H7 (cell line): ENCODE data around the gene CNOT10. TPM values are rescaled to one million over a fixed set of nuclear protein-coding genes. Genes with fewer than 3 reads are reported as not detected.
"Not testable (repeated sequence)": the region's sequence is repeated elsewhere in the genome, so short reads cannot be mapped to it uniquely, and the experiment has no call there.

Experiments
- DNase-seq: peaks from one replicate; pipeline ENCODE4 v3.0.0; 2012
- H3K27me3 ChIP-seq: 2 replicates; pipeline ENCODE4 v1.6.0; 2011; ENCODE audit warnings: mild to moderate bottlenecking, low read length; ENCODE audit not compliant: control insufficient read depth, insufficient read depth
- H3K36me3 ChIP-seq: replicated peaks from 2 replicates; pipeline ENCODE4 v1.5.1; 2011; ENCODE audit warnings: low read length; ENCODE audit not compliant: control insufficient read depth, insufficient read depth
- H3K4me3 ChIP-seq: 2 replicates; pipeline ENCODE4 v1.5.1; 2011; ENCODE audit warnings: low read depth, mild to moderate bottlenecking, control low read depth, low read length, moderate library complexity; ENCODE audit not compliant: insufficient read depth
- total RNA-seq: library from RNA; depleted of rRNA; stranded (reverse); fragments of >200 nt; shearing (Covaris generic); gene quantifications from 2 replicates; pipeline ENCODE4 v1.2.3, GENCODE V29; 2014

Gene CNOT10
- total RNA-seq, 1 experiment from 2014 or later: 29.0 TPM

DNA sequence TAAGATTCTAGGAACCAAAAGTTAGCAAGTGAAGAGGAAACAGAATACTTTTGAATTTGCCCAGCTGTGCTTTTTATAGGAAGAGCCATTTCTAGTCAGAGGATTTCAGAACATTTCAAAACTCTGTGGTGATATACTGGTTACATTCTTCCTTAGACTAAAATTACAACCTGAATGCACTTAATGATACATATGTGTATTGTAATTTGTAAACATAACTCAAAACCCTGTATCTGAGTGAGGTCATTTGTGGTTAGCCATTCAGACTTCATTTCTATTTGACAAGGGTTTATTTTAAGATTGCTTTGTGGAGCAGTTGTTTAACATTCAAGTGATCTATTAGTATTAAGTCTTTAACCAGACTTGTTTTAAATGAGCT is 73.4 kb downstream of the CNOT10 start:
- no peak for DNase-seq
- Histone ChIP-seq H3K4me3 (no peak overlapping the region), H3K27me3 (no peaks in the 10 kb centered on the region)

DNA sequence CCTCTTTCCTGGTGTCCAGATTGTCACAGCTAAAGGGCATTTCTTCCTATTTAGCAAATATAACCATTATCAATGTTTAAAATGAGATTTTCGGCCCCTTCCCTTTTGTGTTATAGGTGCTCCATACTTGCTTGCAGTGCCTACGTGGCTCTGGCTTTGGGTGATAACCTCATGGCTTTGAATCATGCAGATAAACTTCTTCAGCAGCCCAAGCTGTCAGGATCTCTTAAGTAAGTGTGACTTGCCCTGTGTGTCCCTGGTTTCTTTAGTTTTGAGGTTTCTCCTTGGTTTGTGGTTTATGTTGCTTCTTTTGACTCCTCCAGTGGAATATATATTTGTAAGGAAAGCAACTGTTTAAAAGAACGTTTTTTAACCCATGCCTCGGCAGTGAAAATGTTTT is 74.4 kb downstream of the CNOT10 start:
- no peak for DNase-seq
- H3K36me3 ChIP-seq: peaks cover 5% of the 10 kb centered on the region
- H3K27me3 ChIP-seq: no peaks in the 10 kb centered on the region
- no peak overlapping the region for H3K4me3 ChIP-seq

More for the DNA sequence above, 73.4 kb downstream of the CNOT10 start:
- H3K36me3 ChIP-seq: peaks cover 5% of the 10 kb centered on the region

DNA sequence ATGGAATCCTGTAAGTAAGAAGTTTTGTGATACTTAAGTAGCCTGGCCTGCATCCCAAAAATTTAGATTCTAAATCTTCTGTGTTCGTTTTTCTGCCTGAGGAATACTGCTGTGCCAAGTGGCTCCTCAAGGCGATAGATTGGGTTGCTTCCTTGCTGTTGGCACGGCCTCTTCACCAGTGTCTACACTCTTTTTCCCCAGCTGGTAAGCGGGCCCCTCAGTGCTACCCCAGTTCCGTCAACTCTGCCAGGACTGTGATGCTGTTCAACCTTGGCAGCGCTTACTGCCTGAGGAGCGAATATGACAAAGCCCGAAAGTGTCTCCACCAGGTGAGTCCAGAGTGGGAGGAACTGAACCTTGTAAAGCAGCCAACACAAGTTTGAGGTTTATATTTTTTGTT is 79.5 kb downstream of the CNOT10 start:
- Histone ChIP-seq H3K27me3 (no peaks in the 10 kb centered on the region), H3K4me3 (no peak overlapping the region), H3K36me3 (peaks cover 10% of the 10 kb centered on the region)
- no peak for DNase-seq

GRCh38 chr3:32778389-32778788 is 93.4 kb downstream of the CNOT10 start:
- H3K4me3 ChIP-seq: no peak overlapping the region
- H3K27me3 ChIP-seq: no peaks in the 10 kb centered on the region
- DNase-seq: no peak
- peaks cover 1% of the 10 kb centered on the region for H3K36me3 ChIP-seq

DNA sequence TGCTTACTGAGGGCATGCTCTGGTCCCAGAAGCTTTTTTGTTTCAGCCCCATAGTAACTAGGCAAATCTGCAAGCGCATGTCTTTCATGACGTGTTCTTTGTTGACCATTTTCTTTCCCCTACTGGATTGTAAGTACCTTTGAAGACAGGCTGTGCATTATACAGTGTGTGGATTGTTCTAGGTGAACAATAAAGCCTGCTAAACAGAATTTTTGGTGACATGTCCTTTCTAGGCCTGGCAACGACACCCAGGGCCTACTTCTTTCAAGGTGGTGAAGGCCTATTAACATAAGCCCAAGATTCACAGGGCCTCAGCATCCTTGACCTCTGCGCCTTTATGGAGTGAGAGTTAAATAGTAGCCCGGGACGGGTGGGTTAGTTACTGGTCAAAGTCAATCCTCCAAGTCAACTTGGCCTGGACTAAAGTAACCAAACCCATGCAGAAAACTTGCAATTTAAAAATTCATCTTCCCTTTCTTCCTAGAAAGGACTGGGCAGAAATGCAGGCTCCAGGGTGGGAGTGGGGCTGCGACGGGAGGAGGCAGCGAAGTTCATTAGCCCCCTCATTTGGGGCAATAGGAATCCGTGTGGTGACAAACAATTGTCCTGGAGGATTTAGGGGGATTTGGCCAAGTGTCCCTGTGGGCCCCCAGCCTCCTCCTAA is 95.2 kb downstream of the CNOT10 start:
- no peaks in the 10 kb centered on the region for H3K27me3 ChIP-seq
- DNase-seq: no peak
- H3K36me3 ChIP-seq: no peaks in the 10 kb centered on the region; the same call in 1 of the 2 replicates
- H3K4me3 ChIP-seq: no peak overlapping the region

DNA sequence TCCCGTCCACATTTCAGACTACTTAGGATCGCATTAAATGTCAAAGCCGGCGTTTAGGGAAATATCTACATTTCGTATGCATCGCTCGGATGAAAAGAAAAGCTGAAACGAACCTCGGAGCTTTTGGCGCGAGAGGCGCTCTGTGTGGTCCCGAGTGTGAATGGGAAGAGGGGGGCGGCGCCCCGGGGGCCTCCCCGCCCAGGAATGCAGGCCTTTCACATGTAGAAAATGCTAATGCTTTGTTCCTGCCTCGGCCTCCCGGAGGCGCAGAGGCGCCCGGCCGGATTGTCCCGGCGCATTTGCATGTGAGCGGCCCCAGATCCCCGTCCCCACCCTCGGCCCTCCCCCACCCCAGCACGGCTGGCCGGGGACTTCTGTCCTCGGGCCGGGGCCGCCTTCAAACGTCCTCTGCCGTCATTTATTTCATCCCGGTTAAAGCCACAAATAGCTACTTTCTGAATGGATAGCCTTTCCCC is 95.8 kb downstream of the CNOT10 start:
- peak; percentile 95 for DNase-seq
- Histone ChIP-seq H3K27me3 (no peaks in the 10 kb centered on the region), H3K4me3 (peak overlapping the region; percentile 49), H3K36me3 (no peaks in the 10 kb centered on the region; the same call in 1 of the 2 replicates)

DNA sequence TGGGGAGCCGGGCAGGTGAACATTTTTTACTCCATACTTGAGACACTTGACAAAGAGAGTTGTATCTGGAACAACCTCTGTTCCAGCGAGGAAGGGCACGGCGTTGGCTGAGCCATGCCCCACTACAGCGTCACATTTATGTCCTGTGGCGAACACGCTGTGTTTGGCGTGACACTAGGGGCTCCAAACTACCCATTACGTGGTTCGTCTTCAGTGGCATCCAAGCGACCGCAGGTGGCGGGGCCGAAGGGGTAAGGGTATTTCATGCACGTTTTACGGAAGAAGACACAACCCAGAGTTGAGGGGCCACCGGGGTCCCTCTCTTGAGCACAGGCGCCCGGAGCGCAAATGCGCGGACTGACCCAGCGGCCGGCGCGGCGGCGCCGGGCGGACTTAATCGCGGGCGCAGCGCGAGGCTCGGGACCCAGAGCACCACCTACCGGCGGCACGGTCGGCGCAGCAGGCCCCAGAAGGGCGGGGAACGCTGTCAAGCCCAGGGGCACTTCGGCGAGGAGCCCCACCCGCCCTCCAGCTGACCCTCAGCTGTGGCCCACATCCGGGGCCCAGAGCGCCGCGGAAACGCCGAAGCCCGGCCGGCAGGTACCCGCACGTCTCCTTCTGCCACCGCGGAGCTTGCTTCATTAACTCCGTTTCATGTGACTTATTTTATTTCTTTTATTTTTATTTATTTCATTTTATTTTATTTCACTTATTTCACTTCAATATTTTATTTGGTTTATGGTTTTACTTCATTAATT is 96.4 kb downstream of the CNOT10 start:
- peak; percentile 95 for DNase-seq
- H3K27me3 ChIP-seq: no peaks in the 10 kb centered on the region
- no peaks in the 10 kb centered on the region; the same call in 1 of the 2 replicates for H3K36me3 ChIP-seq
- H3K4me3 ChIP-seq: peak overlapping the region; percentile 49

- not testable (repeated sequence) for DNase-seq, H3K36me3 ChIP-seq, H3K27me3 ChIP-seq, H3K4me3 ChIP-seq
Measured at GRCh38 chr3:32781969-32782270, 96.9 kb downstream of the CNOT10 start.

GRCh38 chr3:32782407-32782806 is 97.4 kb downstream of the CNOT10 start:
- no peak overlapping the region for H3K4me3 ChIP-seq

GRCh38 chr3:32791833-32792232 is 106.8 kb downstream of the CNOT10 start:
- no peak for DNase-seq
- no peak overlapping the region for H3K4me3 ChIP-seq

More at GRCh38 chr3:32782407-32782806, 97.4 kb downstream of the CNOT10 start:
- Histone ChIP-seq H3K27me3 (no peaks in the 10 kb centered on the region), H3K36me3 (no peaks in the 10 kb centered on the region; the same call in 1 of the 2 replicates)
- peak; percentile 36 for DNase-seq

GRCh38 chr3:32794487-32795308 is 109.7 kb downstream of the CNOT10 start:
- peak overlapping the region; percentile 16; the same call in 1 of the 2 replicates for H3K4me3 ChIP-seq
- DNase-seq: no peak
- H3K27me3 ChIP-seq: no peaks in the 10 kb centered on the region
- no peaks in the 10 kb centered on the region for H3K36me3 ChIP-seq

More at GRCh38 chr3:32791833-32792232, 106.8 kb downstream of the CNOT10 start:
- Histone ChIP-seq H3K27me3 (no peaks in the 10 kb centered on the region), H3K36me3 (no peaks in the 10 kb centered on the region)

DNA sequence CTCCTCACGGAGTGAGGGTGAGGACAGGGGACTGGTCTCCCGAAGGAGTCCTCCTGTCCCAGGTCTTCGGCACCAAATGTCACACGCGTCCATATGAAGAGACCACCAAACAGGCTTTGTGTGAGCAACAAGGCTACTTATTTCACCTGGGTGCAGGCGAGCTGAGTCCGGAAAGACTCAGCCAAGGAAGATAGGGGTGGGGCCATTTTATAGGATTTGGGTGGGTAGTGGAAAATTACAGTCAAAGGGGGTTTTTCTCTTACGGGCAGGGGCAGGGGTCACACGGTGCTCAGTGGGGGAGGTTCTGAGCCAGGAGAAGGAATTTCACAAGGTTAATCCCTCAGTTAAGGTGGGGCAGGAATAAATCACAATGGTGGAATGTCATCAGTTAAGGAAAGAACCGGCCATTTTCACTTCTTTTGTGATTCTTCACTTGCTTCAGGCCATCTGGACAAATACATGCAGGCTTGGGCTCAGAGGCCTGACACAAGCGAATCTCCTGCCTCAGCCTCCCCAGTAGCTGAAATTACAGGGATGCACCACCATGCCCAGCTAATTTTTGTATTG is 111.5 kb downstream of the CNOT10 start:
- H3K27me3 ChIP-seq, DNase-seq: not testable (repeated sequence)

DNA sequence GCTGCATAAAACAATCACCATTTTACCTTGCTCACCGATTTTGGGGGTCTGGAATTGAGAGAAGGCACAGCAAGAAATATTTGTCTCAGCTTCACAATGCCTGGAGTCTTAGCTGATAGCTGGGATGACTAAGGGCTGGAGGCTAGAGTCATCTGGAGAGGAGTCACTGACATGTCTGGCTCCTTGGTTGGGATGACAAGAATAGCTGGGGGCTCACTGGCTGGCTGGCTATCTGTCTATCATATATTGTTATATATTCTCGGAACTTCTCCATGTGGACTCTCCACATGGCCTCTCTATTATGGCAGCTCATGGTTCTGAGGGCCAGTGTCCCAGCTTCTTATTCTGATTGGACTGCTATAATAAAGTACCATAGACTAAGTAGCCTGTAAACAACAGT is 112.8 kb downstream of the CNOT10 start:
- DNase-seq: no peak
- Histone ChIP-seq H3K27me3 (no peaks in the 10 kb centered on the region), H3K4me3 (no peak overlapping the region), H3K36me3 (no peaks in the 10 kb centered on the region)

More for the DNA sequence above, 111.5 kb downstream of the CNOT10 start:
- H3K36me3 ChIP-seq: not testable (repeated sequence)
- peak overlapping the region; percentile 36; the same call in 1 of the 2 replicates for H3K4me3 ChIP-seq

DNA sequence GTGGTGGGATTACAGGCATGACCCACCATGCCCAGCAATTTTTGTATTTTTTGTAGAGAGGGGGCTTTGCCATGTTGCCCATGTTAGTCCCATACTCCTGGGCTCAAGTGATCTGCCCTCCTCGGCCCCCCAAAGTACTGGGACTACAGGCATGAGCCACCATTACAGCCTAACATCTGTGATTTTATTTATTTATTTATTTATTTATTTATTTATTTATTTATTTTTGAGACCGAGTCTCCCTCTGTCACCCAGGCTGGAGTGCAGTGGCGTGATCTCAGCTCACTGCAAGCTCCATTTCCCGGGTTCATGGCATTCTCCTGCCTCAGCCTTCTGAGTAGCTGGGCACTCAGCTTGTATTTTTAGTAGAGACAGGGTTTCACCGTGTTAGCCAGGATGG is 116.5 kb downstream of the CNOT10 start:
- not testable (repeated sequence) for H3K27me3 ChIP-seq

More for the DNA sequence above, 116.5 kb downstream of the CNOT10 start:
- H3K4me3 ChIP-seq, H3K36me3 ChIP-seq, DNase-seq: not testable (repeated sequence)
